ENCODE data around the gene PRDM5. TPM values are rescaled to one million over a fixed set of nuclear protein-coding genes. Genes with fewer than 3 reads are reported as not detected.

The PRDM5 gene
- total RNA-seq, 2 donors from 2014 or later: 9.6 to 36.3 TPM

DNA sequence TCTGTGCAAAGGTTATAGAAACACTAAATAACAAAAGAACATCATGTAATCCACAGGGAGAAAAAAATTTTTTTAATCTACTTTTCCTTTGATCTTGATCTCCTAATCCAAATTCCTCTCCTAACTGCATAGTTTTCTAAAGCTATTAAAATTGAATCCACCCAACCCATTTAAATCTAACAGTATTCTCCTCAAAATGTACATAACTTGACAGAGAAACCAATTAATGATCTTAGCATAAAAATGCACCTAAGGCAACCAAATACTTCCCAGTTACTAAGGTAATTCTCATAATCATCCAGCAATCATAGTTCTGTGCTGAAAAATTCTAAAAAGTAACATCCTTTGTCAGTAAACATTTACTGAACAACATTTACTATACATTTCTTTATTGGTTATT, 60.7 kb downstream of the PRDM5 start:
- Histone ChIP-seq H3K36me3 (replicated peaks in 1 of 2; ENCODE audit: insufficient read depth in 1 of 2, low read depth in 2 of 2) (no peaks in the 10 kb centered on the region), H3K4me1 (peaks cover 13% of the 10 kb centered on the region), H3K9me3 (no peaks in the 10 kb centered on the region), H3K27me3 (no peaks in the 10 kb centered on the region), H3K4me3 (no peak overlapping the region), H3K27ac (peak overlapping the region in 2 of 4 donors; percentile 4 to 64)
- TF ChIP-seq POLR2A (IDR thresholded peaks at IDR 0.05): no peak
- TF ChIP-seq, protein P1, sequence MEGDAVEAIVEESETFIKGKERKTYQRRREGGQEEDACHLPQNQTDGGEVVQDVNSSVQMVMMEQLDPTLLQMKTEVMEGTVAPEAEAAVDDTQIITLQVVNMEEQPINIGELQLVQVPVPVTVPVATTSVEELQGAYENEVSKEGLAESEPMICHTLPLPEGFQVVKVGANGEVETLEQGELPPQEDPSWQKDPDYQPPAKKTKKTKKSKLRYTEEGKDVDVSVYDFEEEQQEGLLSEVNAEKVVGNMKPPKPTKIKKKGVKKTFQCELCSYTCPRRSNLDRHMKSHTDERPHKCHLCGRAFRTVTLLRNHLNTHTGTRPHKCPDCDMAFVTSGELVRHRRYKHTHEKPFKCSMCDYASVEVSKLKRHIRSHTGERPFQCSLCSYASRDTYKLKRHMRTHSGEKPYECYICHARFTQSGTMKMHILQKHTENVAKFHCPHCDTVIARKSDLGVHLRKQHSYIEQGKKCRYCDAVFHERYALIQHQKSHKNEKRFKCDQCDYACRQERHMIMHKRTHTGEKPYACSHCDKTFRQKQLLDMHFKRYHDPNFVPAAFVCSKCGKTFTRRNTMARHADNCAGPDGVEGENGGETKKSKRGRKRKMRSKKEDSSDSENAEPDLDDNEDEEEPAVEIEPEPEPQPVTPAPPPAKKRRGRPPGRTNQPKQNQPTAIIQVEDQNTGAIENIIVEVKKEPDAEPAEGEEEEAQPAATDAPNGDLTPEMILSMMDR (IDR thresholded peaks at IDR 0.05): no peak
- ATAC-seq: no peak
- intact Hi-C loops (cut with DNase I): no loop called here
- DNase-seq: no peak

DNA sequence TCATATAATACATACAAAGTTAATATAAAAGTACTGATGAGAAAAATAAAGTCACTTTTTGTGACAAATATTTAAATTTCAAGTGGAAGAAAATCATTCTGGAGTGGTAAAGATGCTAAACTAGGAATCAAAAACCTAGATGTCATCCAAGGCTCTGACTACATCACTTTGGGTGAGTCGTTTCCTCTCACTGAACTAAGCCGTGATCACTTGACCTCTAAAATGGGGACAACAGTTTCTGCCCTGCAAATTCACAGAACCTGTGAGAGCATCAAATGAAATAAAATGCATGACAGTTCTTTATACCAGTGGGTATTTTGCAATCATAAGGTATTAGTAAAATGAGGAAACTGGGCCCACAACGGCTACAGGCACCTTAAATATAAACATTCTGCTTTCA, 63.8 kb downstream of the PRDM5 start:
- H3K27ac ChIP-seq: no peak overlapping the region
- H3K4me3 ChIP-seq: no peak overlapping the region
- TF ChIP-seq POLR2A (IDR thresholded peaks at IDR 0.05): no peak
- TF ChIP-seq, protein P1 (IDR thresholded peaks at IDR 0.05): no peak
- peaks cover 30% of the 10 kb centered on the region for H3K4me1 ChIP-seq
- 53 to 61% methylated on average over 3 of the region's 3 CpGs for WGBS, 2 donors
- no peak for DNase-seq
- H3K36me3 ChIP-seq (replicated peaks in 1 of 2; ENCODE audit: insufficient read depth in 1 of 2, low read depth in 2 of 2): no peaks in the 10 kb centered on the region
- H3K9me3 ChIP-seq: no peaks in the 10 kb centered on the region
- intact Hi-C loops (cut with DNase I): no loop called here
- no peaks in the 10 kb centered on the region for H3K27me3 ChIP-seq
- ATAC-seq: no peak

DNA sequence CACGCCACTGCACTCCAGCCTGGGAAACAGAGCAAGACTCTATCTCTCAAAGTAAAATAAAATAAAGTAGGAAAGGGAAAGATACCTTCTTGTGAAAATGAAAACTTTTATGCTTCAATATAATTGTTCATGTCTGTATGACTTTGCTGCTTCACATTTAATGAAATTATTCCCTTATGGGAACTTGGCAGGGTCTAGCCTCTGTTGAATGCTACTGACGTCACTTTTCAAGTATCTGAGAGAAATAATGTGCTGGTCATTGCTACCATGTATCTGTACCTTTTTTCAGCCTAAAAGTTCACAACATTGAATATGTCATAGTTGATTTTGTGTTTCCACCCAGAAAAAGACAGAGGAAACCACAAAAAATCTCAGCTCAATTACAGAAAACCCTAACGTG, 65.2 kb downstream of the PRDM5 start:
- Histone ChIP-seq H3K27me3 (no peaks in the 10 kb centered on the region), H3K36me3 (replicated peaks in 1 of 2; ENCODE audit: insufficient read depth in 1 of 2, low read depth in 2 of 2) (no peaks in the 10 kb centered on the region), H3K4me1 (peaks cover 24% of the 10 kb centered on the region), H3K4me3 (no peak overlapping the region), H3K9me3 (no peaks in the 10 kb centered on the region), H3K27ac (no peak overlapping the region)
- 74 to 75% methylated on average over 3 of the region's 3 CpGs for WGBS, 2 donors
- intact Hi-C loops (cut with DNase I): no loop called here
- TF ChIP-seq, protein P1 (IDR thresholded peaks at IDR 0.05): no peak
- no peak for TF ChIP-seq POLR2A (IDR thresholded peaks at IDR 0.05)
- no peak for DNase-seq
- peak; percentile 24 for ATAC-seq

DNA sequence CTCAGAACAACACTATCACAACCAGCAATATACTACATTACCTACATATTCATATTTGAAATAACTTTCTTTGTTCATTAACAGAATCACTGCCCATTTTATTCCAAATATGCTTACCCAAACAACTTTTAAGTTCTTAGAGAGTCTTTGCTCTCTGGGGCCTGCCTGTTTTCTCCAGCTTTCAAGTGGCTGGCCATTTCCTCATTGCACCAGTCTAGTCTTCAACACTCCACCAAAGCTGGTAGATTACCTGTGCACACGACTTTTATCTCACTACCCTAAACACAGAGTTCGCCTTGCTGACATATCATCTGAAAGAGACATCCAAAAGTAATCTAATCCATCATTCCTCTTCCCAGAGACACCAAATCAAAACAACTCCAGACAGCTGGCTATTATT, 66.2 kb downstream of the PRDM5 start:
- no peak for DNase-seq
- intact Hi-C loops (cut with DNase I): no loop called here
- H3K4me1 ChIP-seq: peaks cover 19% of the 10 kb centered on the region
- WGBS, 2 donors: 46 to 52% methylated on average over 2 of the region's 2 CpGs
- H3K27me3 ChIP-seq: no peaks in the 10 kb centered on the region
- no peaks in the 10 kb centered on the region for H3K36me3 ChIP-seq (replicated peaks in 1 of 2; ENCODE audit: insufficient read depth in 1 of 2, low read depth in 2 of 2)
- H3K9me3 ChIP-seq: no peaks in the 10 kb centered on the region
- no peak overlapping the region for H3K4me3 ChIP-seq
- peak overlapping the region in 1 of 4 donors; percentile 44 for H3K27ac ChIP-seq
- ATAC-seq: no peak
- TF ChIP-seq, protein P1 (IDR thresholded peaks at IDR 0.05): no peak
- TF ChIP-seq POLR2A (IDR thresholded peaks at IDR 0.05): no peak

DNA sequence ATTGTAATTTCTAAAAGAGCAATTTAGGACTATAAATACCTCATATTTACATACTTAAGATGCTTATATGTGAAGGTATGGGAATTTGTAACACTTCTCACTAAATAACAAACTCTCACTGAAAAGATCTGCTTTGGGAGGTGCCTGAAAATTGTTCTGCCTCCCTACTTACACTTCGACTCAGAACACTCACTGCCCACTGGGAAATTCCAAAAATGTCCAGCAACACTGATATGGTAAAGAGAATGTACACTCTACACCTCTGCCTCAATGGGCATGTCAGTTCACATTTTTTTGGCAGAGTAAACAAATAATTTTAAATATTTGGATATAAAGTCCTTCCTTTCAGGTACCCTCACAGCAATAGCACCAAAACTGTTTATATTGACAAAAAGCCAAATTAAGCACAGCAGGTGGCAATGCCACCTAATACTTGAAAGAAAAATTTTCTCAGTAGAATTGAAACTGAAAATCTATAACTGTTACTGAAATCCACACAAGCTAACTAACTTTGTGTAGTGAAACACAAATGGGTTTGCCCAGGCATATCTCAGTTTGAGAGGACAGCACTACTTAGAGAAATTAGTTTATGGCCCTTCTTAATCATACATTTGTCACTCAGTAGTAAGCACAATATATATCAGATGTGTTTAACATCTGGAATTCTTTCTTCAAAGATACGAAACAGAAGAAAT, 67.1 kb downstream of the PRDM5 start:
- WGBS, 2 donors: 42 to 45% methylated on average over 2 of the region's 2 CpGs
- Histone ChIP-seq H3K9me3 (no peaks in the 10 kb centered on the region), H3K27me3 (no peaks in the 10 kb centered on the region), H3K36me3 (replicated peaks in 1 of 2; ENCODE audit: insufficient read depth in 1 of 2, low read depth in 2 of 2) (no peaks in the 10 kb centered on the region), H3K27ac (peak overlapping the region in 2 of 4 donors; percentile 28 to 44), H3K4me1 (peaks cover 19% of the 10 kb centered on the region), H3K4me3 (no peak overlapping the region)
- TF ChIP-seq, protein P1 (IDR thresholded peaks at IDR 0.05): peak in 1 of 7 experiments; percentile 15
- TF ChIP-seq POLR2A (IDR thresholded peaks at IDR 0.05): no peak
- DNase-seq (no peak), ATAC-seq (no peak)
- intact Hi-C loops (cut with DNase I): no loop called here

All from body of pancreas (tissue), 4 donors.